ENCODE results near the gene EML4.
"Not testable (repeated sequence)": the region's sequence is repeated elsewhere in the genome, so short reads cannot be mapped to it uniquely, and the experiment has no call there.

- TF ChIP-seq CTCF, EZH2, EZH2phosphoT487 (IDR thresholded peaks at IDR 0.05): not testable (repeated sequence)
Observed at GRCh38 chr2:42346856-42347255, 177.7 kb downstream of the EML4 start.

Data from neural progenitor cell (in vitro differentiated cells).